Right ventricle myocardium inferior (tissue), 1 donor: ENCODE data around the gene DRD3. TPM values are rescaled to one million over a fixed set of nuclear protein-coding genes. Genes with fewer than 3 reads are reported as not detected.

ENCODE experiments used
- ATAC-seq: fragments of 200-7000 bp; cut with Tn5 transposase; one replicate; pipeline ENCODE4 v1.9.1; 2020; ENCODE audit warnings: mild to moderate bottlenecking, moderate library complexity
- DNase-seq: peaks from one replicate; pipeline ENCODE4 v3.0.0; 2021; ENCODE audit errors: missing footprints
- intact Hi-C: fragments of 100-400 bp; cut with DNase I; formaldehyde crosslinking; loops from one replicate; pipeline ENCODE4 v1.11.0; 2022
- total RNA-seq: library from RNA; stranded (reverse); fragmentation: NEBNext Ultra II Directional; extraction: Animal tissue kit (Norgen Biotek cat#: 25700); gene quantifications from one replicate; pipeline ENCODE4 v1.2.1, GENCODE V29; 2021
- donor health status: DM: no; HTN: yes; CAD: no; lungs with severe emphysema.

The DRD3 gene
- total RNA-seq, 1 donor from 2014 or later, result not detected

GRCh38 chr3:114132500-114132899, 46.4 kb downstream of the DRD3 start:
- ATAC-seq, result no peak

GRCh38 chr3:114128826-114129225, 50.0 kb downstream of the DRD3 start:
- DNase-seq (no peak), ATAC-seq (no peak)
- intact Hi-C loops, result no loop called here

More at GRCh38 chr3:114132500-114132899, 46.4 kb downstream of the DRD3 start:
- intact Hi-C loops, result no loop called here
- DNase-seq, result no peak

DNA sequence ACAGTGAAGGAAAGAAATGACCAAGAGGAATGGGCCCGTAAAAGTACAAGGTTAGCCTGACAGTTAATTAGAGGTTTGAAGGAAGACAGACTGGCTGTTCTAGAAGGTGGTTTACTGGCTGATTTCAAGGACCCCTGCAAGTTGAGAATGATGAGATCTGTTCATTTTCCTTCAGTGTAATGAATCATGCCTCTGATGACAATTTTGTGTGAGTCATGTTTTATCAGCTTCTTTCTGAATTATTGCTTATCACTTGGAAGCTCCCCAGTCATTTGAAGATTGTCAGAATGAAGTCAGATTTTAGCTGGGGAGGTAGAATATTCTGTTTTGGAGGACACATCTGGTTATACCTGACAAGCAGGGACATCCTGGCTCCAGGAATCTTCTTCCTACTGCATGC, 50.6 kb downstream of the DRD3 start:
- ATAC-seq, result no peak
- intact Hi-C loops, result no loop called here
- no peak for DNase-seq

- DNase-seq (no peak), ATAC-seq (no peak)
- intact Hi-C loops, result no loop called here
These were observed 51.3 kb downstream of the DRD3 start for GRCh38 chr3:114127517-114127916.

- no peak for DNase-seq
- ATAC-seq, result no peak
- intact Hi-C loops, result no loop called here
These were observed 52.4 kb downstream of the DRD3 start for GRCh38 chr3:114126461-114126860.

- DNase-seq (no peak), ATAC-seq (peak; percentile 44)
- intact Hi-C loops, result no loop called here
These were observed 56.7 kb downstream of the DRD3 start for GRCh38 chr3:114122027-114122709.

GRCh38 chr3:114120211-114120610, 58.6 kb downstream of the DRD3 start:
- no peak for ATAC-seq
- no peak for DNase-seq
- intact Hi-C loops, result no loop called here

DNA sequence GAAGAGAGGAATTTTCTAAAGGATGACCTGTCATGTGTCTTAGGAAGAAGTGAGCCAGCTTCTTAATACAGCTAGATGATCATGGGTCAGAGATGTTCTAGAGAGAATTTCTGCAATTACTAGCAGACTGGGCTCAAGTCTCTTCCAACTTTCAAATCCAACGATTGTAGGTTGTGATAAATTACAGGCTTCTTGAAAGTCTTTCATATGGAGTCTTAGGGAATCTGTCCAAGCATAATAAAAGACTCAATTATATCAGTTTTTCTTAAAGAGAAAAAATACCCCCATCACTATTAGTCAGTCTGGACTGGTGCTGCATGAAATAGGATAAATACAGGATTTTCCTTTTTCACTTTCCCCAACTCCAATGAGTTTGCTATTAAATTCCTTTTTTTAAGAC, 59.1 kb downstream of the DRD3 start:
- DNase-seq (no peak), ATAC-seq (no peak)
- intact Hi-C loops, result no loop called here

GRCh38 chr3:114115143-114115542, 63.7 kb downstream of the DRD3 start:
- ATAC-seq (no peak), DNase-seq (no peak)
- intact Hi-C loops, result no loop called here

- intact Hi-C loops, result no loop called here
- ATAC-seq (no peak), DNase-seq (no peak)
These were observed 64.1 kb downstream of the DRD3 start for GRCh38 chr3:114114719-114115118.

GRCh38 chr3:114112696-114113095, 66.2 kb downstream of the DRD3 start:
- ATAC-seq (no peak), DNase-seq (no peak)
- intact Hi-C loops, result no loop called here

DNA sequence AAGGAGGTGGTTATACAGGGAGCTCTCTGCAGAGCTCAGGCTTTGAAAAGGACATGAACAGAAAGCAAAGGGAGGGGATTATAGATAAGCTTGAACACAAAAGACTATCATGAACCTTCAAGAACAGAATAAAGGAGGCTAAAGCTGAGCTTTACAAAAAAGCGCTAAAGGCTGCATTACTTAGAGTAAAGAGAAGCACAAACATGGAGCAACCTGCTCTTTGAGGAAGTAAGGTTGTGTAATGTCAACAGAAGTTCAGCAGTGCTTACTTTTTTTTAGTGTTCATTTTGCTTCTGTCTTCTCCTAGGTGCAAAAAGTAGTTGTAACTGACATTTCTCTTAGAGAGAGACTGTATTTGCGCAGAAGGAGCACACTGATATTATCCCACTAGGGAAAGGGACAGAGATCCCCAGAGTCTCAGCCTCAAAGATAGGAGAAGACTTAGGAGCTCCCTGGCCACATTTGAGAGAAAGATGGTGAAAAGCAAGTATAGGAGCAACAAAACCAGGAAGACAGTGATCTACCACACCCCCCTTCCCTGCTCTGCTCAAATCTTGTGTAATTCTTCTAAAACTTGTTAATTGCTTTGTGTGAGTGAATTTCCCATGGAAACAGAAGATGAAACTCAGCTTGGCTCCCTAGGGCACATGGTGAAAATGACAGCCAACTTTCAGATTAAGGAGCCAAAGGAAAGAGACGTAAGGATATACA, 67.6 kb downstream of the DRD3 start:
- ATAC-seq, result no peak
- no peak for DNase-seq
- intact Hi-C loops, result no loop called here

DNA sequence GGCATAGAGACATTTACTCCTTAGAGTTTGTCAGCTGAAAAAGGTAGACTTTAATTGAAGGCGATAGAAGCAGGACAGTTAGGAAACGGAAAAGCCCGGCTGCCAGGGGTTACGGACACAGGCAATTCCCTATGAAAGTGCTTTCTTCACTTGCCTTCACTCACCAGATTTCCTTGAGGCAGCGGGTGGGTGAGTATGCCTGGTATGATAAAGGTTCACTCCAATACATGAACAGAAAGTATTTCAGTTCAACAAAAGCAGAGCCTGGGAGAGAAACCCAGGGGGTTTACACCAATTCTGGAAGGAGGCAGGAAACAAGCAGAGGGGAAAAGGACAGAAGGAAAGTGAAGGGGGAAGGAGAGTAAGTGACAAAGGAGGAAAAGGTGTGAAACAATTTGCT, 68.4 kb downstream of the DRD3 start:
- ATAC-seq, result no peak
- intact Hi-C loops, result no loop called here

DNA sequence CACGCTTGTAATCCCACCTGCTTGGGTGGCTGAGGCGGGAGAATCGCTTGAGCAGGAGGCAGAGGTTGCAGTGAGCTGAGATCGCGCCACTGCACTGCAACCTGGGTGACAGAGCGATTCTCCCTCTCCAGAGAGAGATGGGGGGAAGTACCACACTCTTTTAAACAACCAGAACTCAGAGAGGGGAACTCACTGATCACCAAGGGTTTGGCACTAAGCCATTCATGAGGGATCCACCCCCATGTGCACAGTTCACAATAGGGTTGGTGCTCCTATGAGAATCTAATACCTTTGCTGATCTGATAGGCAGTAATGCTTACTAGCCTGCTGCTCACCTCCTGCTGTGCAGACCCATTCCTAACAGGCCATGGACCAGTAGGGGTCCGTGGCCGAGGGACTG, 70.7 kb downstream of the DRD3 start:
- DNase-seq, result no peak
- intact Hi-C loops, result no loop called here

More for the DNA sequence above, 68.4 kb downstream of the DRD3 start:
- no peak for DNase-seq

GRCh38 chr3:114104414-114104813, 74.4 kb downstream of the DRD3 start:
- intact Hi-C loops, result no loop called here
- ATAC-seq, result no peak
- DNase-seq, result no peak

More for the DNA sequence above, 70.7 kb downstream of the DRD3 start:
- no peak for ATAC-seq

- DNase-seq (no peak), ATAC-seq (no peak)
- intact Hi-C loops, result no loop called here
These were observed 75.0 kb downstream of the DRD3 start for GRCh38 chr3:114103858-114104257.

GRCh38 chr3:114103181-114103580, 75.7 kb downstream of the DRD3 start:
- intact Hi-C loops, result no loop called here
- no peak for DNase-seq
- ATAC-seq, result no peak

- intact Hi-C loops, result no loop called here
- ATAC-seq, result no peak
- no peak for DNase-seq
These were observed 77.8 kb downstream of the DRD3 start for GRCh38 chr3:114101101-114101500.

DNA sequence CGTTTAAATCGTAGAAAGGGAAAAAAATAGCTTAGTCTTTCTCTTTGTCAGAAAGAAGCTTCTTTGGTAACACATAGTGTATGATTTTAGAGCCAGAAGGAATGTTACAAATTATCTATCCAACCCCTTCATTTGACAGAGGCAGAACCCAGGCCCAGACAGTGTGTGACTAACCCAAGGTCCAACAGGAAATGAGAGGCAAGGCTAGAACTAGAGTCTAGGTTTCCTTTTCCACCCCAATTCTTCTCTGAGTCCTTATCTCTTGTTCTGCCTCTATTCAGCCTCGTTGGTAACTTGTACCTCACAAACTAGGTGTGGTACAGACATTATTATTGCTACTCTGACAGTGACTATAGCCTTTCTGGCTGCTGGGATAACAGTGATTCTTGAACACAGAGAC, 83.1 kb downstream of the DRD3 start:
- DNase-seq (no peak), ATAC-seq (no peak)
- intact Hi-C loops, result no loop called here

- DNase-seq (no peak), ATAC-seq (no peak)
- intact Hi-C loops, result no loop called here
These were observed 85.3 kb downstream of the DRD3 start for GRCh38 chr3:114093596-114093995.

DNA sequence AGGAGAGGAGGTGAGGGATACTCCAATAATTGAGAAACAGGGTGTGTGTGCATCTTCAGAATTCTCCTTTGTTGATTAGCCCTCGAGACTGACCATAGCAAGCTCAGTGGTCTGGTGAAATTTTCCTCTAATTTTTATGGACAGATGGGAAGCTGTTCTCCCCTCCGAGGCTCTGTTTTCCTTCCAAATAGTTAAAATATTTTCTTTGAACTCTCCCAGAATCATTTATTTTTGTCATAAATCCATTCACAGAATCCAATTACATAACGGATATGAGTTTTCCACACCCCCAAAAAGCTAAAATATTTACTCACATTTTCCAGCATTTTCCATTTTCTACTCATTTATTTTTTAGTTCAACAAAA, 85.9 kb downstream of the DRD3 start:
- intact Hi-C loops, result no loop called here
- DNase-seq (no peak), ATAC-seq (no peak)
